GM20431 (cell line): ENCODE measurements around the gene DIAPH2.

Experiments
- in situ Hi-C: fragments of 300-500 bp; cut with MseI, MboI; formaldehyde crosslinking; loops from one replicate; pipeline ENCODE4 v1.15.0; 2020; ENCODE audit warnings: low sequenced_read_pairs; ENCODE audit not compliant: unreplicated experiment

Gene DIAPH2

GRCh38 chrX:97260679-97261078 is 576.0 kb downstream of the DIAPH2 start:
- in situ Hi-C loops, result no loop called here

- in situ Hi-C loops, result no loop called here
Observed at GRCh38 chrX:97266406-97267121, 581.9 kb downstream of the DIAPH2 start.

GRCh38 chrX:97267396-97268181 is 582.9 kb downstream of the DIAPH2 start:
- in situ Hi-C loops, result no loop called here

GRCh38 chrX:97268182-97268680 is 583.6 kb downstream of the DIAPH2 start:
- in situ Hi-C loops, result no loop called here

GRCh38 chrX:97284531-97284930 is 599.9 kb downstream of the DIAPH2 start:
- in situ Hi-C loops, result no loop called here

- in situ Hi-C loops, result no loop called here
Observed at GRCh38 chrX:97290199-97290598, 605.6 kb downstream of the DIAPH2 start.

GRCh38 chrX:97294041-97294440 is 609.4 kb downstream of the DIAPH2 start:
- in situ Hi-C loops, result no loop called here

GRCh38 chrX:97295954-97296353 is 611.3 kb downstream of the DIAPH2 start:
- in situ Hi-C loops, result no loop called here

GRCh38 chrX:97306771-97307470 is 622.3 kb downstream of the DIAPH2 start:
- in situ Hi-C loops, result no loop called here

- in situ Hi-C loops, result no loop called here
Observed at GRCh38 chrX:97308171-97308570, 623.5 kb downstream of the DIAPH2 start.

GRCh38 chrX:97309487-97310116 is 625.0 kb downstream of the DIAPH2 start:
- in situ Hi-C loops, result no loop called here

GRCh38 chrX:97310373-97310772 is 625.7 kb downstream of the DIAPH2 start:
- in situ Hi-C loops, result no loop called here

- in situ Hi-C loops, result no loop called here
Observed at GRCh38 chrX:97311066-97311778, 626.6 kb downstream of the DIAPH2 start.

GRCh38 chrX:97314345-97314744 is 629.7 kb downstream of the DIAPH2 start:
- in situ Hi-C loops, result no loop called here

GRCh38 chrX:97315939-97316338 is 631.3 kb downstream of the DIAPH2 start:
- in situ Hi-C loops, result no loop called here

- in situ Hi-C loops, result no loop called here
Observed at GRCh38 chrX:97320305-97320704, 635.7 kb downstream of the DIAPH2 start.

GRCh38 chrX:97322401-97322800 is 637.8 kb downstream of the DIAPH2 start:
- in situ Hi-C loops, result no loop called here

- in situ Hi-C loops, result no loop called here
Observed at GRCh38 chrX:97326456-97326855, 641.8 kb downstream of the DIAPH2 start.

GRCh38 chrX:97328853-97329390 is 644.3 kb downstream of the DIAPH2 start:
- in situ Hi-C loops, result no loop called here
